ENCODE data around the gene MTA1. TPM values are rescaled to one million over a fixed set of nuclear protein-coding genes. Genes with fewer than 3 reads are reported as not detected.
A peak's percentile ranks its signal among the peaks of the same experiment; 100 is the strongest.

Gene MTA1
- total and polyA plus RNA-seq, 10 of the 15 experiments (the other 5 are each of a cell fraction or from before 2014, with no cell fraction given), result 0.14 to 162 (median 30.6) TPM

DNA sequence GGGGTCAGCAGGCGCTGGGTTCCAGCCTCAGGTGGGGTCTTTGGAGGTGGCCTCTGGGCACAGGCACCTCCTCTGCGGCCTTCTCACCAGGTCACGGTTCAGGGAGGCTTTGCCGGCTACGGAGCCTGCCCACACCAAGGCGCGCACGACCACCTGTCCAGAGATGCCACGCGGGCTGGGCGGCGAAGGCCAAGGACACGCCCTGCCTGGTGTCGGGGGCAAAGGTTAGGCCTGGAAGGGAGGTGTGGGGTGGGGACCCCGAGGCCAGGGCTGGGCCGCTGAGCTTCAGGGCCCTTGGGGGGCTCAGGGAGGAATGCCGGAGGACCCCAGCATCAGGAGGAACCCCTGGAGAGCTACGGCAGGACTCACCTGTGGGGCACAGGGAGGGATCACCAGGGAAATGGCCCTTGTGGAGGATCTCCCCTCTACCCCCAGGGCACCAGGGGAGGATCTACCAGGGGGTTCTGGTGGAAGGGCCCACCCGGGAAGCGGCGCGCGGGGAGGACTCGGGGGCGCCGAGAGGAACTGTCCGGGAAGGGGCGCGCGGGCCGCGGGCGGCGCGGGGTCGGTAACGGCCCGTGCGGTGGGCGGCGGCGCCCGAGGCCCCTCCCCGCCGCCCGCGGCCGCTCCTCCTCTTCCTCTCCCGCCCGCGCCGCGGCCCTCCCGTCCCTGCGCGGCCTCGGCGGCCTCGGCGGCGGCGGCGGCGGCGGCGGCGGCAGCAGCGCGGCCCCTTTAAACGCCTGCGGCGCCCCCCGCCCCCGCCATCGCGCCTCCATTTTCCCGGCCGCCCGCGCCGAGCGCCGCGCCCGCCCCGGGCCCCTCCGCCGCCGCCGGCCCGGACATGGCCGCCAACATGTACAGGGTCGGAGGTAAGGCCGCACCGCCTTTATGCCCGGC is at the start of gene MTA1 (continued):
- TF ChIP-seq USF2 (IDR thresholded peaks at IDR 0.05; ENCODE audit: borderline replicate concordance, low read depth, low read length) (no peak), POU2F2 (IDR thresholded peaks at IDR 0.05; ENCODE audit: borderline replicate concordance, low read depth, low read length) (no peak), MYB (IDR thresholded peaks at IDR 0.05; ENCODE audit: borderline replicate concordance, low read depth, low read length) (no peak), PKNOX1 (IDR thresholded peaks at IDR 0.05) (no peak), LARP7 (IDR thresholded peaks at IDR 0.05) (no peak), MLLT1 (IDR thresholded peaks at IDR 0.05) (no peak), HDGF (IDR thresholded peaks at IDR 0.05) (0 out of 2 replicates have a peak, but pooled peaks have one; percentile 46), DPF2 (IDR thresholded peaks at IDR 0.05) (peak; percentile 43; the same call in 1 of the 2 replicates), ZBED1 (IDR thresholded peaks at IDR 0.05; ENCODE audit: borderline replicate concordance) (no peak), IRF5 (IDR thresholded peaks at IDR 0.05; ENCODE audit: borderline replicate concordance) (no peak), CHD1 (IDR thresholded peaks at IDR 0.05; ENCODE audit: low read depth, low read length) (no peak), RCOR1 (conservative IDR thresholded peaks at IDR 0.05; ENCODE audit: low read depth, low read length) (no peak)
- TF ChIP-seq, protein P1, sequence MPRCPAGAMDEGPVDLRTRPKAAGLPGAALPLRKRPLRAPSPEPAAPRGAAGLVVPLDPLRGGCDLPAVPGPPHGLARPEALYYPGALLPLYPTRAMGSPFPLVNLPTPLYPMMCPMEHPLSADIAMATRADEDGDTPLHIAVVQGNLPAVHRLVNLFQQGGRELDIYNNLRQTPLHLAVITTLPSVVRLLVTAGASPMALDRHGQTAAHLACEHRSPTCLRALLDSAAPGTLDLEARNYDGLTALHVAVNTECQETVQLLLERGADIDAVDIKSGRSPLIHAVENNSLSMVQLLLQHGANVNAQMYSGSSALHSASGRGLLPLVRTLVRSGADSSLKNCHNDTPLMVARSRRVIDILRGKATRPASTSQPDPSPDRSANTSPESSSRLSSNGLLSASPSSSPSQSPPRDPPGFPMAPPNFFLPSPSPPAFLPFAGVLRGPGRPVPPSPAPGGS (IDR thresholded peaks at IDR 0.05; ENCODE audit: borderline replicate concordance, insufficient read depth, low read depth, low read length, poor library complexity, severe bottlenecking), result no peak
- TF ChIP-seq, protein P2, sequence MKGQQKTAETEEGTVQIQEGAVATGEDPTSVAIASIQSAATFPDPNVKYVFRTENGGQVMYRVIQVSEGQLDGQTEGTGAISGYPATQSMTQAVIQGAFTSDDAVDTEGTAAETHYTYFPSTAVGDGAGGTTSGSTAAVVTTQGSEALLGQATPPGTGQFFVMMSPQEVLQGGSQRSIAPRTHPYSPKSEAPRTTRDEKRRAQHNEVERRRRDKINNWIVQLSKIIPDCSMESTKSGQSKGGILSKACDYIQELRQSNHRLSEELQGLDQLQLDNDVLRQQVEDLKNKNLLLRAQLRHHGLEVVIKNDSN (IDR thresholded peaks at IDR 0.05; ENCODE audit: borderline replicate concordance, extremely low read length, insufficient read depth, low read depth, low read length), result no peak
- TF ChIP-seq, protein P3, sequence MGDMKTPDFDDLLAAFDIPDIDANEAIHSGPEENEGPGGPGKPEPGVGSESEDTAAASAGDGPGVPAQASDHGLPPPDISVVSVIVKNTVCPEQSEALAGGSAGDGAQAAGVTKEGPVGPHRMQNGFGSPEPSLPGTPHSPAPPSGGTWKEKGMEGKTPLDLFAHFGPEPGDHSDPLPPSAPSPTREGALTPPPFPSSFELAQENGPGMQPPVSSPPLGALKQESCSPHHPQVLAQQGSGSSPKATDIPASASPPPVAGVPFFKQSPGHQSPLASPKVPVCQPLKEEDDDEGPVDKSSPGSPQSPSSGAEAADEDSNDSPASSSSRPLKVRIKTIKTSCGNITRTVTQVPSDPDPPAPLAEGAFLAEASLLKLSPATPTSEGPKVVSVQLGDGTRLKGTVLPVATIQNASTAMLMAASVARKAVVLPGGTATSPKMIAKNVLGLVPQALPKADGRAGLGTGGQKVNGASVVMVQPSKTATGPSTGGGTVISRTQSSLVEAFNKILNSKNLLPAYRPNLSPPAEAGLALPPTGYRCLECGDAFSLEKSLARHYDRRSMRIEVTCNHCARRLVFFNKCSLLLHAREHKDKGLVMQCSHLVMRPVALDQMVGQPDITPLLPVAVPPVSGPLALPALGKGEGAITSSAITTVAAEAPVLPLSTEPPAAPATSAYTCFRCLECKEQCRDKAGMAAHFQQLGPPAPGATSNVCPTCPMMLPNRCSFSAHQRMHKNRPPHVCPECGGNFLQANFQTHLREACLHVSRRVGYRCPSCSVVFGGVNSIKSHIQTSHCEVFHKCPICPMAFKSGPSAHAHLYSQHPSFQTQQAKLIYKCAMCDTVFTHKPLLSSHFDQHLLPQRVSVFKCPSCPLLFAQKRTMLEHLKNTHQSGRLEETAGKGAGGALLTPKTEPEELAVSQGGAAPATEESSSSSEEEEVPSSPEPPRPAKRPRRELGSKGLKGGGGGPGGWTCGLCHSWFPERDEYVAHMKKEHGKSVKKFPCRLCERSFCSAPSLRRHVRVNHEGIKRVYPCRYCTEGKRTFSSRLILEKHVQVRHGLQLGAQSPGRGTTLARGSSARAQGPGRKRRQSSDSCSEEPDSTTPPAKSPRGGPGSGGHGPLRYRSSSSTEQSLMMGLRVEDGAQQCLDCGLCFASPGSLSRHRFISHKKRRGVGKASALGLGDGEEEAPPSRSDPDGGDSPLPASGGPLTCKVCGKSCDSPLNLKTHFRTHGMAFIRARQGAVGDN (IDR thresholded peaks at IDR 0.05), result no peak
